GM18873 (cell line): ENCODE results near the gene NRCAM.
A peak's percentile ranks its signal among the peaks of the same experiment; 100 is the strongest.

ENCODE experiments used
- ATAC-seq: cut with Tn5 transposase; IDR thresholded peaks from one replicate; pipeline ENCODE4 v1.9.1; 2021; ENCODE audit warnings: mild to moderate bottlenecking, moderate library complexity, moderate number of reproducible peaks; ENCODE audit not compliant: unreplicated experiment, low FRiP score

The NRCAM gene

GRCh38 chr7:108321359-108321758, 134.9 kb downstream of the NRCAM start:
- ATAC-seq: no peak

- no peak for ATAC-seq
Measured at GRCh38 chr7:108316708-108317107, 139.5 kb downstream of the NRCAM start.

GRCh38 chr7:108314551-108314950, 141.7 kb downstream of the NRCAM start:
- ATAC-seq: no peak

- ATAC-seq: no peak
Measured at GRCh38 chr7:108314049-108314448, 142.2 kb downstream of the NRCAM start.

GRCh38 chr7:108313086-108313485, 143.2 kb downstream of the NRCAM start:
- ATAC-seq: no peak

- ATAC-seq: no peak
Measured at GRCh38 chr7:108311446-108312168, 144.6 kb downstream of the NRCAM start.

- no peak for ATAC-seq
Measured at GRCh38 chr7:108310351-108310750, 145.9 kb downstream of the NRCAM start.

- ATAC-seq: peak; percentile 60
Measured at GRCh38 chr7:108308903-108309302, 147.3 kb downstream of the NRCAM start.

- ATAC-seq: no peak
Measured at GRCh38 chr7:108308276-108308675, 148.0 kb downstream of the NRCAM start.

- no peak for ATAC-seq
Measured at GRCh38 chr7:108307595-108307994, 148.6 kb downstream of the NRCAM start.

GRCh38 chr7:108307194-108307593, 149.0 kb downstream of the NRCAM start:
- no peak for ATAC-seq

- no peak for ATAC-seq
Measured at GRCh38 chr7:108303332-108303731, 152.9 kb downstream of the NRCAM start.

- ATAC-seq: no peak
Measured at GRCh38 chr7:108301387-108301786, 154.8 kb downstream of the NRCAM start.

GRCh38 chr7:108299251-108299973, 156.8 kb downstream of the NRCAM start:
- no peak for ATAC-seq

- no peak for ATAC-seq
Measured at GRCh38 chr7:108296911-108297310, 159.3 kb downstream of the NRCAM start.

GRCh38 chr7:108294595-108294994, 161.6 kb downstream of the NRCAM start:
- peak; percentile 95 for ATAC-seq

GRCh38 chr7:108293149-108293612, 163.1 kb downstream of the NRCAM start:
- no peak for ATAC-seq

GRCh38 chr7:108292541-108292940, 163.7 kb downstream of the NRCAM start:
- ATAC-seq: no peak

GRCh38 chr7:108291791-108292440, 164.3 kb downstream of the NRCAM start:
- no peak for ATAC-seq

- ATAC-seq: no peak
Measured at GRCh38 chr7:108291152-108291508, 165.1 kb downstream of the NRCAM start.

GRCh38 chr7:108290459-108291151, 165.6 kb downstream of the NRCAM start:
- ATAC-seq: no peak
